Gastroesophageal sphincter (tissue), 3 donors: ENCODE data around the gene SLC2A4.

Experiments used
- POLR2AphosphoS5 ChIP-seq: sonication (generic); formaldehyde crosslinking; IDR thresholded peaks from one replicate; pipeline ENCODE4 v1.6.1; 2017; ENCODE audit warnings: antibody characterized with exemption
- TF ChIP-seq, protein P1 (sequence below), 4 experiments: fragments of 200-600 bp in 2 of 4; fragments of 450-650 bp in 2 of 4; sonication (generic) in 1 of 4; IDR thresholded peaks; one replicate each; pipeline ENCODE4 v1.5.1; 2017 to 2019; ENCODE audit warnings: antibody characterized with exemption in 4 of 4, mild to moderate bottlenecking in 2 of 4, moderate library complexity in 2 of 4

DNA sequence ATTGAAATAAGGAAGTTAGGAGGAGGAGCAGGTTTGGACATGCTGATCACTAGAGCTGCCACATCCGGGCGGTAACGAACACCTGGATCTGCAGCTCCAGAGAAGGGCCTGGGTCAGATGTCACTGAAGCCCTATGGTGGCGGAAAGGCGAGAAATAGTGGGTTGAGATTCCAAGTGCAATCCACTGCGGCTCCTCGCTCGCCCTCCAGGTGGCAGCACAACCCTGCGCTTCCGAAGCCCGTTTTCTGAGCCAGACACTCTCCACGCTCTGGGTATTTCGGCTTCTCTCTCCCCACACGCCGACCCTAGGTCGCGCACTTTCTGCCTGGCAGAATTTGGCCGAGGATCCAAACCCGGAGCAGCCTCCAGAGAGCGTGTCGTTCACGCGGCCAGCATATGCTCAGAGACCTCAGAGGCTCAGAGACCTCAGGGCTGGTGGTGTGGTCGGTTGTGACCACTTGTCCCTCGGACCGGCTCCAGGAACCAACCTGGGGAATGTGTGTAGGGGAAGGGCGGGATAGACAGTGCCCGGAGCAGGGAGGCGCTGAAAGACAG lies 922 bp upstream of the SLC2A4 start:
- TF ChIP-seq, protein P1, sequence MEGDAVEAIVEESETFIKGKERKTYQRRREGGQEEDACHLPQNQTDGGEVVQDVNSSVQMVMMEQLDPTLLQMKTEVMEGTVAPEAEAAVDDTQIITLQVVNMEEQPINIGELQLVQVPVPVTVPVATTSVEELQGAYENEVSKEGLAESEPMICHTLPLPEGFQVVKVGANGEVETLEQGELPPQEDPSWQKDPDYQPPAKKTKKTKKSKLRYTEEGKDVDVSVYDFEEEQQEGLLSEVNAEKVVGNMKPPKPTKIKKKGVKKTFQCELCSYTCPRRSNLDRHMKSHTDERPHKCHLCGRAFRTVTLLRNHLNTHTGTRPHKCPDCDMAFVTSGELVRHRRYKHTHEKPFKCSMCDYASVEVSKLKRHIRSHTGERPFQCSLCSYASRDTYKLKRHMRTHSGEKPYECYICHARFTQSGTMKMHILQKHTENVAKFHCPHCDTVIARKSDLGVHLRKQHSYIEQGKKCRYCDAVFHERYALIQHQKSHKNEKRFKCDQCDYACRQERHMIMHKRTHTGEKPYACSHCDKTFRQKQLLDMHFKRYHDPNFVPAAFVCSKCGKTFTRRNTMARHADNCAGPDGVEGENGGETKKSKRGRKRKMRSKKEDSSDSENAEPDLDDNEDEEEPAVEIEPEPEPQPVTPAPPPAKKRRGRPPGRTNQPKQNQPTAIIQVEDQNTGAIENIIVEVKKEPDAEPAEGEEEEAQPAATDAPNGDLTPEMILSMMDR (IDR thresholded peaks at IDR 0.05) = peak in 3 of 4 experiments; percentile 97 to 99 (median 98)
- peak; percentile 51 for TF ChIP-seq POLR2AphosphoS5
